WTC11 (cell line): Measurements from ENCODE around the gene C5orf24. TPM values are rescaled to one million over a fixed set of nuclear protein-coding genes. Genes with fewer than 3 reads are reported as not detected.
"Not testable (repeated sequence)": the region's sequence is repeated elsewhere in the genome, so short reads cannot be mapped to it uniquely, and the experiment has no call there.

Experiments used
- ATAC-seq: fragments of 200-7000 bp; cut with Tn5 transposase; 2 replicates; pipeline ENCODE4 v1.10.0; 2021; ENCODE audit warnings: mild to moderate bottlenecking, moderate library complexity
- CTCF ChIA-PET: fragments of 300-600 bp; sonication (Branson Sonifier 250); formaldehyde crosslinking; loops from one replicate; lab custom pipeline; 2021; ENCODE audit warnings: antibody characterized with exemption; lab: Charles Lee
- POLR2A ChIA-PET: fragments of 350-600 bp; sonication (Branson Sonifier 250); formaldehyde crosslinking; loops from one replicate; lab custom pipeline; 2021; ENCODE audit warnings: antibody characterized with exemption; lab: Charles Lee
- DNase-seq: peaks from one replicate; pipeline ENCODE4 v3.0.0; 2021; ENCODE audit warnings: low spot score
- H3K27ac Mint-ChIP-seq: 2 replicates; pipeline ENCODE4 v1.8.0; 2021; ENCODE audit warnings: mixed read lengths
- H3K27me3 Mint-ChIP-seq: 2 replicates; pipeline ENCODE4 v1.8.0; 2021; ENCODE audit warnings: low read depth, mild to moderate bottlenecking, moderate library complexity, mixed read lengths
- H3K36me3 Mint-ChIP-seq: 2 replicates; pipeline ENCODE4 v1.8.0; 2021; ENCODE audit warnings: mixed read lengths
- H3K4me1 Mint-ChIP-seq: 2 replicates; pipeline ENCODE4 v1.8.0; 2022; ENCODE audit warnings: mixed read lengths
- H3K4me3 Mint-ChIP-seq: 2 replicates; pipeline ENCODE4 v1.8.0; 2021; ENCODE audit warnings: mild to moderate bottlenecking, moderate library complexity, mixed read lengths
- H3K9me3 Mint-ChIP-seq: 2 replicates; pipeline ENCODE4 v1.8.0; 2021; ENCODE audit warnings: mixed read lengths
- ATF6 ChIP-seq: sonication (generic); formaldehyde crosslinking; IDR thresholded peaks from 2 replicates; pipeline ENCODE4 v1.8.1; 2023; ENCODE audit warnings: mild to moderate bottlenecking, missing genetic modification reagents
- ERG ChIP-seq: fragments of 250-450 bp; sonication (Bioruptor Pico); IDR thresholded peaks from 2 replicates; pipeline ENCODE4 v1.8.0; 2021; ENCODE audit warnings: mild to moderate bottlenecking
- ESRRA ChIP-seq: sonication (generic); formaldehyde crosslinking; IDR thresholded peaks from 2 replicates; pipeline ENCODE4 v1.8.1; 2022; ENCODE audit warnings: mild to moderate bottlenecking, missing genetic modification reagents, borderline replicate concordance
- IRF1 ChIP-seq: sonication (generic); formaldehyde crosslinking; IDR thresholded peaks from 2 replicates; pipeline ENCODE4 v1.8.0; 2023; ENCODE audit warnings: missing genetic modification reagents
- KAT7 ChIP-seq: sonication (generic); formaldehyde crosslinking; IDR thresholded peaks from 2 replicates; pipeline ENCODE4 v1.8.1; 2023; ENCODE audit warnings: missing genetic modification reagents, mild to moderate bottlenecking, borderline replicate concordance
- MYBL2 ChIP-seq: sonication (generic); formaldehyde crosslinking; IDR thresholded peaks from 2 replicates; pipeline ENCODE4 v1.8.1; 2023; ENCODE audit warnings: mild to moderate bottlenecking, moderate library complexity, missing genetic modification reagents
- PRRX2 ChIP-seq: fragments of 250-450 bp; sonication (Bioruptor Pico); IDR thresholded peaks from 2 replicates; pipeline ENCODE4 v1.8.0; 2021; ENCODE audit warnings: mild to moderate bottlenecking
- SMAD4 ChIP-seq: sonication (generic); formaldehyde crosslinking; IDR thresholded peaks from 2 replicates; pipeline ENCODE4 v1.8.0; 2022; ENCODE audit warnings: mild to moderate bottlenecking, missing genetic modification reagents
- SP1 ChIP-seq: sonication (generic); formaldehyde crosslinking; conservative IDR thresholded peaks from 2 replicates; pipeline ENCODE4 v1.8.1; 2022; ENCODE audit warnings: missing genetic modification reagents
- TCF7 ChIP-seq: sonication (generic); formaldehyde crosslinking; IDR thresholded peaks from 2 replicates; pipeline ENCODE4 v1.8.0; 2022; ENCODE audit warnings: mild to moderate bottlenecking, low read depth, missing genetic modification reagents, moderate library complexity
- ZBTB21 ChIP-seq: sonication (generic); formaldehyde crosslinking; IDR thresholded peaks from 2 replicates; pipeline ENCODE4 v1.8.1; 2023; ENCODE audit warnings: mild to moderate bottlenecking, missing genetic modification reagents, borderline replicate concordance
- ZMAT4 ChIP-seq: fragments of 250-450 bp; sonication (Bioruptor Pico); IDR thresholded peaks from 2 replicates; pipeline ENCODE4 v1.9.0; 2021; ENCODE audit warnings: mild to moderate bottlenecking
- ZNF423 ChIP-seq: fragments of 250-450 bp; sonication (Bioruptor Pico); IDR thresholded peaks from 2 replicates; pipeline ENCODE4 v2.1.2; 2022; ENCODE audit warnings: mild to moderate bottlenecking, moderate library complexity
- ZNF532 ChIP-seq: fragments of 250-450 bp; sonication (Bioruptor Pico); IDR thresholded peaks from 2 replicates; pipeline ENCODE4 v1.9.0; 2021; ENCODE audit warnings: mild to moderate bottlenecking, borderline replicate concordance
- total RNA-seq: library from RNA; stranded (reverse); gene quantifications from 3 replicates; pipeline ENCODE4 v1.2.3, GENCODE V29; 2021
- TF ChIP-seq, protein P1 (sequence below): fragments of 250-450 bp; sonication (Bioruptor Pico); IDR thresholded peaks from 2 replicates; pipeline ENCODE4 v2.1.2; 2022; ENCODE audit warnings: mild to moderate bottlenecking, moderate library complexity
- TF ChIP-seq, protein P2 (sequence below): sonication (generic); formaldehyde crosslinking; IDR thresholded peaks from 2 replicates; pipeline ENCODE4 v1.8.1; 2023; ENCODE audit warnings: mild to moderate bottlenecking, missing genetic modification reagents, borderline replicate concordance

Gene C5orf24
- total RNA-seq, 1 experiment from 2014 or later = 15.7 TPM

GRCh38 chr5:134879456-134879855 is 33.7 kb downstream of the C5orf24 start:
- H3K4me3 Mint-ChIP-seq = no peak overlapping the region
- CTCF ChIA-PET = interaction anchor here (0.6 to 2.2 kb wide), 2 partner anchors 26 to 691 kb away, joined by 3 to 9 read pairs; partner anchors contain the start of gene PCBD2
- DNase-seq = no peak
- H3K27ac Mint-ChIP-seq = no peak overlapping the region
- no peak for TF ChIP-seq ZMAT4 (CRISPR knock-in tag)
- TF ChIP-seq ZBTB21 = no peak
- TF ChIP-seq, protein P1, sequence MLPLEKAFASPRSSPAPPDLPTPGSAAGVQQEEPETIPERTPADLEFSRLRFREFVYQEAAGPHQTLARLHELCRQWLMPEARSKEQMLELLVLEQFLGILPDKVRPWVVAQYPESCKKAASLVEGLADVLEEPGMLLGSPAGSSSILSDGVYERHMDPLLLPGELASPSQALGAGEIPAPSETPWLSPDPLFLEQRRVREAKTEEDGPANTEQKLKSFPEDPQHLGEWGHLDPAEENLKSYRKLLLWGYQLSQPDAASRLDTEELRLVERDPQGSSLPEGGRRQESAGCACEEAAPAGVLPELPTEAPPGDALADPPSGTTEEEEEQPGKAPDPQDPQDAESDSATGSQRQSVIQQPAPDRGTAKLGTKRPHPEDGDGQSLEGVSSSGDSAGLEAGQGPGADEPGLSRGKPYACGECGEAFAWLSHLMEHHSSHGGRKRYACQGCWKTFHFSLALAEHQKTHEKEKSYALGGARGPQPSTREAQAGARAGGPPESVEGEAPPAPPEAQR (CRISPR knock-in tag) = no peak
- TF ChIP-seq MYBL2 (CRISPR knock-in tag) = no peak
- TF ChIP-seq ZNF532 = no peak
- TF ChIP-seq PRRX2 (CRISPR knock-in tag) = no peak
- TF ChIP-seq TCF7 (CRISPR knock-in tag) = no peak
- no peak for TF ChIP-seq ERG (CRISPR knock-in tag)
- TF ChIP-seq, protein P2, sequence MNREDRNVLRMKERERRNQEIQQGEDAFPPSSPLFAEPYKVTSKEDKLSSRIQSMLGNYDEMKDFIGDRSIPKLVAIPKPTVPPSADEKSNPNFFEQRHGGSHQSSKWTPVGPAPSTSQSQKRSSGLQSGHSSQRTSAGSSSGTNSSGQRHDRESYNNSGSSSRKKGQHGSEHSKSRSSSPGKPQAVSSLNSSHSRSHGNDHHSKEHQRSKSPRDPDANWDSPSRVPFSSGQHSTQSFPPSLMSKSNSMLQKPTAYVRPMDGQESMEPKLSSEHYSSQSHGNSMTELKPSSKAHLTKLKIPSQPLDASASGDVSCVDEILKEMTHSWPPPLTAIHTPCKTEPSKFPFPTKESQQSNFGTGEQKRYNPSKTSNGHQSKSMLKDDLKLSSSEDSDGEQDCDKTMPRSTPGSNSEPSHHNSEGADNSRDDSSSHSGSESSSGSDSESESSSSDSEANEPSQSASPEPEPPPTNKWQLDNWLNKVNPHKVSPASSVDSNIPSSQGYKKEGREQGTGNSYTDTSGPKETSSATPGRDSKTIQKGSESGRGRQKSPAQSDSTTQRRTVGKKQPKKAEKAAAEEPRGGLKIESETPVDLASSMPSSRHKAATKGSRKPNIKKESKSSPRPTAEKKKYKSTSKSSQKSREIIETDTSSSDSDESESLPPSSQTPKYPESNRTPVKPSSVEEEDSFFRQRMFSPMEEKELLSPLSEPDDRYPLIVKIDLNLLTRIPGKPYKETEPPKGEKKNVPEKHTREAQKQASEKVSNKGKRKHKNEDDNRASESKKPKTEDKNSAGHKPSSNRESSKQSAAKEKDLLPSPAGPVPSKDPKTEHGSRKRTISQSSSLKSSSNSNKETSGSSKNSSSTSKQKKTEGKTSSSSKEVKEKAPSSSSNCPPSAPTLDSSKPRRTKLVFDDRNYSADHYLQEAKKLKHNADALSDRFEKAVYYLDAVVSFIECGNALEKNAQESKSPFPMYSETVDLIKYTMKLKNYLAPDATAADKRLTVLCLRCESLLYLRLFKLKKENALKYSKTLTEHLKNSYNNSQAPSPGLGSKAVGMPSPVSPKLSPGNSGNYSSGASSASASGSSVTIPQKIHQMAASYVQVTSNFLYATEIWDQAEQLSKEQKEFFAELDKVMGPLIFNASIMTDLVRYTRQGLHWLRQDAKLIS (CRISPR knock-in tag) = no peak
- no peak for TF ChIP-seq ATF6 (CRISPR knock-in tag)
- TF ChIP-seq ESRRA (CRISPR knock-in tag) = no peak
- no peak for TF ChIP-seq IRF1 (CRISPR knock-in tag)
- no peak for TF ChIP-seq KAT7 (CRISPR knock-in tag)
- no peak for TF ChIP-seq SP1 (CRISPR knock-in tag)
- TF ChIP-seq ZNF423 = no peak
- TF ChIP-seq SMAD4 = no peak
- H3K27me3 Mint-ChIP-seq = no peaks in the 10 kb centered on the region
- POLR2A ChIA-PET = no interaction called here
- H3K36me3 Mint-ChIP-seq = peaks cover 5% of the 10 kb centered on the region; the same call in 1 of the 2 replicates
- ATAC-seq = no peak
- no peaks in the 10 kb centered on the region for H3K9me3 Mint-ChIP-seq
- peaks cover 12% of the 10 kb centered on the region for H3K4me1 Mint-ChIP-seq

GRCh38 chr5:134880937-134881336 is 35.2 kb downstream of the C5orf24 start:
- H3K4me1 Mint-ChIP-seq, POLR2A ChIA-PET, H3K27me3 Mint-ChIP-seq, H3K36me3 Mint-ChIP-seq, H3K9me3 Mint-ChIP-seq, H3K4me3 Mint-ChIP-seq, H3K27ac Mint-ChIP-seq, DNase-seq, ATAC-seq: not testable (repeated sequence)
- CTCF ChIA-PET = interaction anchor here (2.2 kb wide), 1 partner anchor 24 kb away, joined by 9 read pairs; the partner anchor contains the start of gene PCBD2

- H3K36me3 Mint-ChIP-seq, H3K4me1 Mint-ChIP-seq, CTCF ChIA-PET, DNase-seq, ATAC-seq, H3K27me3 Mint-ChIP-seq, H3K27ac Mint-ChIP-seq, H3K4me3 Mint-ChIP-seq, H3K9me3 Mint-ChIP-seq, POLR2A ChIA-PET: not testable (repeated sequence)
Observed at GRCh38 chr5:134881711-134882110, 35.9 kb downstream of the C5orf24 start.
